GM12872 (cell line): ENCODE measurements around the gene POFUT1.

Source experiments
- CTCF ChIP-seq: IDR thresholded peaks from 3 replicates; pipeline ENCODE4 v1.5.1; 2011; ENCODE audit warnings: low read depth, mild to moderate bottlenecking, low read length, moderate library complexity; ENCODE audit not compliant: insufficient read depth

The POFUT1 gene

GRCh38 chr20:32285082-32285620 is 77.5 kb downstream of the POFUT1 start:
- no peak for TF ChIP-seq CTCF

GRCh38 chr20:32285621-32286371 is 78.1 kb downstream of the POFUT1 start:
- no peak for TF ChIP-seq CTCF

- no peak for TF ChIP-seq CTCF
These were observed 79.6 kb downstream of the POFUT1 start for GRCh38 chr20:32287231-32287638.
